NCI-H2196 treated with DMSO at 0.1 percent for 48 hours (cell line): Measurements from ENCODE around the gene CPNE1.

ENCODE experiments used
- DNase-seq: peaks from one replicate; lab custom pipeline; 2025; ENCODE audit not compliant: unreplicated experiment; lab: John Stamatoyannopoulos, UW

CPNE1 gene

GRCh38 chr20:35654415-35654814, 10.3 kb downstream of the CPNE1 start:
- DNase-seq: no peak

GRCh38 chr20:35653893-35654292, 10.8 kb downstream of the CPNE1 start:
- no peak for DNase-seq

GRCh38 chr20:35653430-35653734, 11.3 kb downstream of the CPNE1 start:
- no peak for DNase-seq

GRCh38 chr20:35652641-35653429, 11.9 kb downstream of the CPNE1 start:
- no peak for DNase-seq

- no peak for DNase-seq
These were observed 12.7 kb downstream of the CPNE1 start for GRCh38 chr20:35651958-35652357.

GRCh38 chr20:35650632-35651031, 14.1 kb downstream of the CPNE1 start:
- DNase-seq: no peak

GRCh38 chr20:35648836-35649235, 15.9 kb downstream of the CPNE1 start:
- no peak for DNase-seq

GRCh38 chr20:35644806-35645205, 19.9 kb downstream of the CPNE1 start:
- no peak for DNase-seq

- DNase-seq: no peak
These were observed 21.7 kb downstream of the CPNE1 start for GRCh38 chr20:35643045-35643444.

- DNase-seq: no peak
These were observed 23.0 kb downstream of the CPNE1 start for GRCh38 chr20:35641743-35642142.

GRCh38 chr20:35640724-35641123, 24.0 kb downstream of the CPNE1 start:
- DNase-seq: no peak

GRCh38 chr20:35638751-35639150, 25.9 kb downstream of the CPNE1 start:
- no peak for DNase-seq

- no peak for DNase-seq
These were observed 27.4 kb downstream of the CPNE1 start for GRCh38 chr20:35637276-35637675.

- no peak for DNase-seq
These were observed 28.6 kb downstream of the CPNE1 start for GRCh38 chr20:35636095-35636494.

- DNase-seq: no peak
These were observed 29.0 kb downstream of the CPNE1 start for GRCh38 chr20:35635652-35636051.

- no peak for DNase-seq
These were observed 32.1 kb downstream of the CPNE1 start for GRCh38 chr20:35632539-35633115.

GRCh38 chr20:35630636-35631035, 34.1 kb downstream of the CPNE1 start:
- DNase-seq: no peak

- no peak for DNase-seq
These were observed 35.1 kb downstream of the CPNE1 start for GRCh38 chr20:35629427-35630145.

GRCh38 chr20:35627121-35627520, 37.6 kb downstream of the CPNE1 start:
- DNase-seq: no peak

- no peak for DNase-seq
These were observed 38.2 kb downstream of the CPNE1 start for GRCh38 chr20:35626386-35627001.

- DNase-seq: no peak
These were observed 38.9 kb downstream of the CPNE1 start for GRCh38 chr20:35625584-35626385.
